ENCODE data around the gene CLEC6A. TPM values are rescaled to one million over a fixed set of nuclear protein-coding genes. Genes with fewer than 3 reads are reported as not detected.

The CLEC6A gene
- total RNA-seq, 1 experiment from 2014 or later, result not detected

GRCh38 chr12:8501720-8502119 is 46.0 kb downstream of the CLEC6A start:
- H3K9me3 ChIP-seq (ENCODE audit: low read depth, low read length, poor library complexity, severe bottlenecking), result no peaks in the 10 kb centered on the region
- no peaks in the 10 kb centered on the region for H3K36me3 ChIP-seq (ENCODE audit: insufficient read depth, low read length, poor library complexity, severe bottlenecking)
- H3K27ac ChIP-seq (ENCODE audit: low read depth, low read length, poor library complexity, severe bottlenecking), result no peak overlapping the region
- TF ChIP-seq CTCF (conservative IDR thresholded peaks at IDR 0.05; ENCODE audit: low read depth, low read length) (no peak), EZH2 (IDR thresholded peaks at IDR 0.05; ENCODE audit: borderline replicate concordance, low read depth, low read length, poor library complexity, severe bottlenecking) (no peak)
- POLR2A ChIA-PET (ENCODE audit: low non-redundant PET), result no interaction called here
- intact Hi-C loops (cut with micrococcal nuclease; ENCODE audit: unreplicated experiment), result no loop called here
- no TSS peak for BruUV-seq (replicated peaks)
- DNase-seq (ENCODE audit: low spot score), result no peak
- H3K4me3 ChIP-seq (ENCODE audit: low read depth, low read length, poor library complexity, severe bottlenecking), result no peak overlapping the region
- CTCF ChIA-PET, result no interaction called here
- H3K27me3 ChIP-seq (replicated peaks; ENCODE audit: insufficient read depth, low read depth, low read length, poor library complexity), result peaks cover 26% of the 10 kb centered on the region
- no peaks in the 10 kb centered on the region for H3K4me1 ChIP-seq (ENCODE audit: insufficient read depth, low read length, poor library complexity, severe bottlenecking)

- TF ChIP-seq EZH2 (IDR thresholded peaks at IDR 0.05; ENCODE audit: borderline replicate concordance, low read depth, low read length, poor library complexity, severe bottlenecking), result no peak
- no peak for TF ChIP-seq CTCF (conservative IDR thresholded peaks at IDR 0.05; ENCODE audit: low read depth, low read length)
- no TSS peak for BruUV-seq (replicated peaks)
- Histone ChIP-seq H3K9me3 (ENCODE audit: low read depth, low read length, poor library complexity, severe bottlenecking) (no peaks in the 10 kb centered on the region), H3K27me3 (replicated peaks; ENCODE audit: insufficient read depth, low read depth, low read length, poor library complexity) (peaks cover 22% of the 10 kb centered on the region), H3K4me3 (ENCODE audit: low read depth, low read length, poor library complexity, severe bottlenecking) (no peak overlapping the region), H3K36me3 (ENCODE audit: insufficient read depth, low read length, poor library complexity, severe bottlenecking) (no peaks in the 10 kb centered on the region), H3K27ac (ENCODE audit: low read depth, low read length, poor library complexity, severe bottlenecking) (no peak overlapping the region), H3K4me1 (ENCODE audit: insufficient read depth, low read length, poor library complexity, severe bottlenecking) (no peaks in the 10 kb centered on the region)
- ChIA-PET CTCF (no interaction called here), POLR2A (ENCODE audit: low non-redundant PET) (no interaction called here)
- intact Hi-C loops (cut with micrococcal nuclease; ENCODE audit: unreplicated experiment), result no loop called here
- DNase-seq (ENCODE audit: low spot score), result no peak
Measured at GRCh38 chr12:8504351-8504750, 48.6 kb downstream of the CLEC6A start.

GRCh38 chr12:8507596-8507995 is 51.8 kb downstream of the CLEC6A start:
- POLR2A ChIA-PET (ENCODE audit: low non-redundant PET), result no interaction called here
- CTCF ChIA-PET, result no interaction called here
- Histone ChIP-seq H3K27me3 (replicated peaks; ENCODE audit: insufficient read depth, low read depth, low read length, poor library complexity) (peaks cover 14% of the 10 kb centered on the region), H3K4me3 (ENCODE audit: low read depth, low read length, poor library complexity, severe bottlenecking) (no peak overlapping the region), H3K9me3 (ENCODE audit: low read depth, low read length, poor library complexity, severe bottlenecking) (no peaks in the 10 kb centered on the region), H3K36me3 (ENCODE audit: insufficient read depth, low read length, poor library complexity, severe bottlenecking) (no peaks in the 10 kb centered on the region), H3K27ac (ENCODE audit: low read depth, low read length, poor library complexity, severe bottlenecking) (no peak overlapping the region), H3K4me1 (ENCODE audit: insufficient read depth, low read length, poor library complexity, severe bottlenecking) (no peaks in the 10 kb centered on the region)
- DNase-seq (ENCODE audit: low spot score), result no peak
- intact Hi-C loops (cut with micrococcal nuclease; ENCODE audit: unreplicated experiment), result no loop called here
- TF ChIP-seq CTCF (conservative IDR thresholded peaks at IDR 0.05; ENCODE audit: low read depth, low read length), result no peak
- TF ChIP-seq EZH2 (IDR thresholded peaks at IDR 0.05; ENCODE audit: borderline replicate concordance, low read depth, low read length, poor library complexity, severe bottlenecking), result no peak
- no TSS peak for BruUV-seq (replicated peaks)
